Natural killer cell (primary cell): ENCODE data around the gene KDM1B. TPM values are rescaled to one million over a fixed set of nuclear protein-coding genes. Genes with fewer than 3 reads are reported as not detected.

Experiments used
- ATAC-seq, 3 donors: fragments of 150-1000 bp in 2 of 3; fragments of 200-7000 bp in 1 of 3; cut with Tn5 transposase; 1 replicate in 1 of 3; 2 replicates in 2 of 3; pipeline ENCODE4 v1.10.0; 2021; ENCODE audit warnings: mild to moderate bottlenecking in 2 of 3, moderate library complexity in 2 of 3
- DNase-seq, 2 donors: peaks; one replicate each; pipeline versions ENCODE4 v3.0.0 to v3.0.0-alpha.2; 2013 to 2021; ENCODE audit warnings: mixed read lengths in 1 of 2
- H3K27ac ChIP-seq: one replicate; pipeline ENCODE4 v1.5.1; 2013; ENCODE audit warnings: mild to moderate bottlenecking, low read length
- H3K27me3 ChIP-seq: one replicate; pipeline ENCODE4 v1.6.1; 2013; ENCODE audit warnings: low read length; ENCODE audit not compliant: control insufficient read depth, insufficient read depth
- H3K36me3 ChIP-seq: one replicate; pipeline ENCODE4 v1.6.1; 2013; ENCODE audit warnings: low read length; ENCODE audit not compliant: control insufficient read depth, insufficient read depth
- H3K4me1 ChIP-seq: one replicate; pipeline ENCODE4 v1.6.1; 2013; ENCODE audit warnings: low read length; ENCODE audit not compliant: control insufficient read depth, insufficient read depth
- H3K4me3 ChIP-seq: one replicate; pipeline ENCODE4 v1.5.1; 2013; ENCODE audit warnings: low read length
- H3K9me3 ChIP-seq: one replicate; pipeline ENCODE4 v1.6.1; 2013; ENCODE audit warnings: low read length; ENCODE audit not compliant: control insufficient read depth, insufficient read depth
- H3K27ac Mint-ChIP-seq, 2 donors: one replicate each; pipeline ENCODE4 v1.8.0; 2022; ENCODE audit warnings: mild to moderate bottlenecking in 2 of 2, mixed read lengths in 2 of 2, moderate library complexity in 1 of 2
- H3K27me3 Mint-ChIP-seq, 2 donors: one replicate each; pipeline ENCODE4 v1.8.0; 2022; ENCODE audit warnings: low read depth in 2 of 2, mixed read lengths in 2 of 2
- H3K36me3 Mint-ChIP-seq: one replicate; pipeline ENCODE4 v1.8.0; 2022; ENCODE audit warnings: mixed read lengths
- H3K4me1 Mint-ChIP-seq, 2 donors: one replicate each; pipeline ENCODE4 v1.8.0; 2022; ENCODE audit warnings: mixed read lengths in 2 of 2
- H3K4me3 Mint-ChIP-seq: one replicate; pipeline ENCODE4 v1.8.0; 2022; ENCODE audit warnings: mild to moderate bottlenecking, moderate library complexity, mixed read lengths
- H3K9me3 Mint-ChIP-seq, 2 donors: one replicate each; pipeline ENCODE4 v1.8.0; 2022; ENCODE audit warnings: mixed read lengths in 2 of 2
- WGBS: methylation state at CpG from one replicate; pipeline ENCODE4 v1.1.7; 2013; ENCODE audit warnings: missing lambda C conversion rate; ENCODE audit not compliant: insufficient coverage; 5-methylcytosine and 5-hydroxymethylcytosine counted together
- intact Hi-C: fragments of 100-400 bp; cut with micrococcal nuclease; formaldehyde crosslinking; loops from one replicate; pipeline ENCODE4 v1.14.2; 2022
- total RNA-seq, 4 donors: library from RNA; stranded (reverse); fragments of 120-200 nt in 1 of 4; gene quantifications; one replicate each; pipeline versions ENCODE4 v1.2.3 to v1.2.4, GENCODE V29; 2013 to 2022
- TF ChIP-seq, protein P1 (sequence below): fragments of 200-600 bp; IDR thresholded peaks from one replicate; pipeline ENCODE4 v1.8.0; 2022; ENCODE audit warnings: antibody characterized with exemption

KDM1B gene
- total RNA-seq, 3 donors from 2014 or later (not counting 1 experiment from before 2014, with no cell fraction given): 12.7 to 13.3 (median 13.0) TPM

DNA sequence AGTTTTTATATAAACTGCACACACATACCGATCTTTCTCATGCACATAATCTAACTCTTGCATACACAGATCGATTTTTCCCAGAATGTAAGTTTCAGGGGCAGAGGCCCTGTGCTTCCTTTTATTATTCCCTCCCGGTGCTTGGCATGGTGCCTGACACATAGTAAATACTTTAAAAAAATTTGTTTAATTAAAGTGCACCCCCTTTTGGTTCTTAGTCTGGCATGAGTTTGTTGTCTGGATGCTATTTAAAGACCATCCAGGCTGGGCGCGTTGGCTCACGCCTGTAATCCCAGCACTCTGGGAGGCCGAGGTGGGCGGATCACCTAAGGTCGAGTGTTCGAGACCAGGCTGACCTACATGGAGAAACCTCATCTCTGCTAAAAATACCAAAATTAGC lies 114.5 kb downstream of the KDM1B start:
- H3K4me3 ChIP-seq: no peak overlapping the region
- H3K4me1 ChIP-seq: peaks cover 9% of the 10 kb centered on the region
- Mint-ChIP-seq H3K9me3 (no peaks in the 10 kb centered on the region), H3K27me3 (peaks cover 0 to 8% of the 10 kb centered on the region in 2 donors), H3K4me3 (no peak overlapping the region), H3K4me1 (peaks cover 10% of the 10 kb centered on the region in 2 donors), H3K27ac (no peak overlapping the region), H3K36me3 (no peaks in the 10 kb centered on the region)
- intact Hi-C loops: no loop called here
- no peak overlapping the region for H3K27ac ChIP-seq
- no peak for DNase-seq
- ATAC-seq: no peak
- H3K9me3 ChIP-seq: no peaks in the 10 kb centered on the region
- TF ChIP-seq, protein P1, sequence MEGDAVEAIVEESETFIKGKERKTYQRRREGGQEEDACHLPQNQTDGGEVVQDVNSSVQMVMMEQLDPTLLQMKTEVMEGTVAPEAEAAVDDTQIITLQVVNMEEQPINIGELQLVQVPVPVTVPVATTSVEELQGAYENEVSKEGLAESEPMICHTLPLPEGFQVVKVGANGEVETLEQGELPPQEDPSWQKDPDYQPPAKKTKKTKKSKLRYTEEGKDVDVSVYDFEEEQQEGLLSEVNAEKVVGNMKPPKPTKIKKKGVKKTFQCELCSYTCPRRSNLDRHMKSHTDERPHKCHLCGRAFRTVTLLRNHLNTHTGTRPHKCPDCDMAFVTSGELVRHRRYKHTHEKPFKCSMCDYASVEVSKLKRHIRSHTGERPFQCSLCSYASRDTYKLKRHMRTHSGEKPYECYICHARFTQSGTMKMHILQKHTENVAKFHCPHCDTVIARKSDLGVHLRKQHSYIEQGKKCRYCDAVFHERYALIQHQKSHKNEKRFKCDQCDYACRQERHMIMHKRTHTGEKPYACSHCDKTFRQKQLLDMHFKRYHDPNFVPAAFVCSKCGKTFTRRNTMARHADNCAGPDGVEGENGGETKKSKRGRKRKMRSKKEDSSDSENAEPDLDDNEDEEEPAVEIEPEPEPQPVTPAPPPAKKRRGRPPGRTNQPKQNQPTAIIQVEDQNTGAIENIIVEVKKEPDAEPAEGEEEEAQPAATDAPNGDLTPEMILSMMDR: no peak
- no peaks in the 10 kb centered on the region for H3K36me3 ChIP-seq
- no peaks in the 10 kb centered on the region for H3K27me3 ChIP-seq
- WGBS: 66% methylated on average over 10 of the region's 10 CpGs

DNA sequence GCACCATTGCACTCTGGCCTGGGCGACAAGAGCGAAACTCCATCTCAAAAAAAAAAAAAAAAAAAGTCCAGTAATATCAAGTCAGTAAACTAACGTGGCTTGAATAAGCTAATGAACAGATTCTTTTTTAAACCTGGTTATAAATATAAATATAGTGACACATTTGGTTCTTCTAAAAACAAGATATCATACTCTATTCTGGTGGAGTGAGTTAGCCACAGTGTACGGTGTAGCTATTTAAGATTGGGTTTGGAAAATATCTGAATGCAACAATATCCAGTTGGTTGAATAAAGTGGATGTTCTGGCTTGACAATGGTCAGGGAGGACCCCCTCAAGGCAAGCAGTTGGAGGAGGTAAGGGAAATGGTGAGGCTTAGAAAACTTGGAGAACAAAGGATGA lies 115.0 kb downstream of the KDM1B start:
- H3K36me3 Mint-ChIP-seq: no peaks in the 10 kb centered on the region
- ATAC-seq (no peak), DNase-seq (no peak)
- intact Hi-C loops: no loop called here
- no peak overlapping the region for H3K27ac ChIP-seq
- WGBS: 88% methylated on average over 1 of the region's 4 CpGs
- H3K4me1 ChIP-seq: peaks cover 6% of the 10 kb centered on the region
- peaks cover 5% of the 10 kb centered on the region in 2 donors for H3K4me1 Mint-ChIP-seq
- H3K27me3 ChIP-seq: peaks cover 4% of the 10 kb centered on the region
- no peaks in the 10 kb centered on the region for H3K9me3 ChIP-seq
- H3K27me3 Mint-ChIP-seq: peaks cover 0 to 12% of the 10 kb centered on the region in 2 donors
- H3K9me3 Mint-ChIP-seq: no peaks in the 10 kb centered on the region
- TF ChIP-seq, protein P1: no peak
- H3K27ac Mint-ChIP-seq: no peak overlapping the region
- H3K4me3 ChIP-seq: no peak overlapping the region
- H3K4me3 Mint-ChIP-seq: no peak overlapping the region
- no peaks in the 10 kb centered on the region for H3K36me3 ChIP-seq

Other genes starting within 250 kb of the KDM1B start
- gene KIF13A, start 167.8 kb upstream of the KDM1B start, total RNA-seq: 10 to 100 TPM; 15.0 to 26.4 (median 19.5) TPM
- gene NHLRC1, start 32.7 kb upstream of the KDM1B start, total RNA-seq: under 1 TPM; 0.58 to 0.89 (median 0.68) TPM
- gene TPMT, start 345 bp upstream of the KDM1B start, total RNA-seq: 10 to 100 TPM in 1 of 3 donors, 1 to 10 TPM in 2; 8.9 to 11.4 (median 9.6) TPM
- 10 to 100 TPM; 79.5 to 89.7 (median 80.9) TPM for gene DEK, start 109.1 kb downstream of the KDM1B start, total RNA-seq
- 10 to 100 TPM in 1 of 3 donors, 1 to 10 TPM in 2; 3.3 to 10.5 (median 5.2) TPM for gene RNF144B, start 231.9 kb downstream of the KDM1B start, total RNA-seq